Inflammatory macrophage treated with lipopolysaccharide for 4 hours (primary cell): ENCODE results near the gene ATP9B.

Source experiments
- DNase-seq: peaks from one replicate; pipeline ENCODE4 v3.0.0-alpha.2; 2020

The ATP9B gene

GRCh38 chr18:79400591-79401381, 331.6 kb downstream of the ATP9B start:
- no peak for DNase-seq

GRCh38 chr18:79401494-79402208, 332.5 kb downstream of the ATP9B start:
- no peak for DNase-seq

GRCh38 chr18:79402209-79402576, 333.0 kb downstream of the ATP9B start:
- no peak for DNase-seq

- DNase-seq, result peak; percentile 30
These were observed 334.0 kb downstream of the ATP9B start for GRCh38 chr18:79402977-79403722.

DNA sequence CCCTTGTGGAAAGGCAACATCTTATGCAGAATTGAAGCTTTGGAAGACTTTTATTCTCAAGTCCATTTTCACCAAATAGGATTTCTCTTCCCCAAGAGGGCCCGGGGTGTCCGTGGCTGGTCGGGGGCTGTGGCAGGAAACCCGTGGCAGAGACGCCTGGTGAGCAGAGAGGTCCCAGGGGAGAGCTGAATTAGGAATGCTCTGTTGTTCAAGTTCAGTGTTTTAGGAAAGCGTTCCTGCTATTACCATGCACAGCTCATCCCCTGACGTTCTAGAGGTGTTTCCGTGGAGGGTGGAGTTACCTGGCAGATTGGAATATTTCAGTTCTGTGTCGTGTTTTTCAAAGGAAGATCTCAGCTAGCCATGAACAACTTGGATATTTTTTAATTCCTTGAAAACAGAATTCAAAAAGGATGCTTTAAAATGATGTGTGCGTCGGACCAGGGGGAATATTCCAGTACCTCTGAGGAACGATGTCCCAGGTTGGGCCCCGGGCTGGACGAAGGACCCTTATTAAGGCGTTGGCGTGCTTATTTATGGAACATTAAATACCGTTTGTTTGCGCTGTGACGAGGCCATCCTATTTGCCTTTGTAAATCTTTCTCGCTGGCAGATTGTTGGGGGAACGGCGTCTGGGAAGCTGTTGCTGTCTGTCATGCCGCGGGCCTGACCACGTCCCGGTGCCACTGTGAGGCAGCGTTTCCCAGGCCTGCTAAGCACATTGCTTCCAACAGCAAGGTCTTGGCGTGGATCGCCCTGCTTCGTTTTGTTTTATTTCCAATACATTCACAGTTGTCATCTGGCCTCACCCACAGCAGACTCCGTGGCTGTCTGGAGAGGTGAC, 334.8 kb downstream of the ATP9B start:
- no peak for DNase-seq

DNA sequence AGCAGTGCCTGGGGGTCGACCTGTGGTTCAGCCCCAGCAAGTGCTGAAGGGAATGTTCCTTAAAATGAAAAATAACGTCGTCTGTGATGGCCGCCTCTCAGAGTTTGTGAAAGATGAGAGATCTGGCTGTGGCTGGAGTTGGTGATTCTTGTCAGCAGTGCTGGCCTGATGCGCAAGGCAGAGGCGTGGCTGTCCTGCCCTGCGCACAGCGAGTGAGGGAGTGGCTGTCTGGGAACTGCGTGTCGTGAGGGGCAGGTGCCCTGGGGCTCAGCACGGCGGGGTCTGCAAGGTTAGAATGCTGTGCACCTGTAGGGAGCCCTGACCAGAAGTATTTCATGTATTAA, 335.3 kb downstream of the ATP9B start:
- no peak for DNase-seq

DNA sequence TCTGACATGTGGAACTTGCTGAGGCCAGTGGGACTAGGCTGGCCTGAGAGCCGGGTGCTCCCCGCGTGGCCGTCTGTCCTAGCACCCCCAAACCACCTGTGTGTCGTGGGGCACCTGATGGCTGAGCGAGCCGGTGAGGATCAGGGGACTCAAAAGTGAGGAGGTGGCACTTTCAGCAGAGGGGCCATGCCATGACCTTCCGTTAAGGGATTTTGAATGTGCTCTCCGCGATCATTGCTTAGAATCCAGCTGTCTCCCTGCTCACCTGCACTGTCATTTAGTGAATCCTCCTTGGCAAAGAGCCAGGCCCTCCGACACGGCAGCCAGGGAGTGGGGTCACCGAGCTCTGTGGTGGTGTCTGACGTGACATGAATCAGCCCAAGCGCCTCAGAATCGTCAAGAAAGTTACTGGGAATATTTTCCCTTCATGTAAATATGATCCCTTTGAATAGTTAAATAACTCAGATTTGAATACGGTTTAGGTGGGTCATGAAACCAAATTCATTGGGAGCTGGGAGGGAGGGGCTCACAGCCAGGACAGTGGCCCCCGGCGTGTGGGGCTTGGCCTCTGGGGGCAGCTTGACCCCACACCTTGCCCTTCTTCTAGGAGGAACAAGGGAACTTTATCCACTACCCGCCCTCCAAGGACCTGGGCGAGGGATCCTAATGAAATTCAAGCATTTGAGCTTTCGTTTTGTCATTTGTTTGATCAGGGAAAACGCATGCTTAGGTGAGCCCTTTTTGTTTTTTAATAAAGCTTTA, 336.0 kb downstream of the ATP9B start:
- DNase-seq, result no peak

GRCh38 chr18:79405781-79406575, 336.8 kb downstream of the ATP9B start:
- DNase-seq, result peak; percentile 77

DNA sequence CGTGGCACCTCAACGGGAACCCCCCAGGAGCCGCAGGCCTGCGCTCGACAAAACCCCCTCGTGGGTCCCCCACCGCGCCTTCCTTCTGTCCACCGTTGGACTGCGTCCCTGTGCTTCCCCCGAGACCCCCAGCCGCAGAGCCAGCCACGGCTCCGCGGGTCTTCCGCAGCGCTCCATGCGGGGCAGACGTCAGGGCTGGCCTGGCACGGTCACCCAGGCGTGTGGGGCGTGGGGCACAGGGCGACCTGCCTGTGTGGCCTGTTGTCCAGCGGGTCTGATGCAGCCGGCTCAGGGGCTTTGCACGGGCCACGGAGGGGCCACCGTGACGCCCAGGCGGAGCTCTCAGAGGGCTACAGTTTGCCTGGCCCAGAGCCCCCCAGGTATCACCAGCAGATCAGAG, 337.5 kb downstream of the ATP9B start:
- DNase-seq, result no peak

DNA sequence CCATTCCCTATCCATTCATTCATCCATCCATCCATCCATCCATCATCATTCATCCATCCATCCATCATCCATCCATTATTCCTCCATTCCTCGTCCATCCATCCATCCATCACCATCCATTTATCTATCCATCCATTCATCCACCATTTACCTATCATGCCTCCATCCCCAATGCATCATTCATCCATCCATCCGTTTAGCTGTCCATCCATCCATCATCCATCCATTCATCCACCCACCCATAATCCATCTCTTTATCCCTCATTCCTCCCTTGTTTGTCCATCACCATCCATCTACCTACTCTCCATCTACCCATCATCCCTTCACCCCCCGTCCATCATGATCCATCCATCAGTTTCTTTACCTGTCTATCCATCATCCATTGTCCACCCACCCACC, 340.1 kb downstream of the ATP9B start:
- no peak for DNase-seq

DNA sequence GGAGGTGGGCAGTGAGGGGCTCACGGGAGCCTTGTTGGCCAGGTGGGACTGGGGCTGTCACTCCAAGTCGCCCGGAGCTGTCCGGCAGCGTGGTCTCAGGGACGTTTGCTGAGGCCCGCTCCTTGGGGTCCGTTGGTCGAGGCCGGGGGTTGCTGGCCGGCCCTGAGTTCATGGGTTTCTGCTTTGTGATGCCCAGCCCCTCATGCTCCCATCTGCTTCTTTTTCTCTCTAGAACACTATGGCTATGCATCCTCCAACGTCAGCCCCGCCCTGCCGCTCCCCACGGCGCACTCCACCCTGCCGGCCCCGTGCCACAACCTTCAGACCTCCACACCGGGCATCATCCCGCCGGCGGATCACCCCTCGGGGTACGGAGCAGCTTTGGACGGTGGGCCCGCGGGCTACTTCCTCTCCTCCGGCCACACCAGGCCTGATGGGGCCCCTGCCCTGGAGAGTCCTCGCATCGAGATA, 341.0 kb downstream of the ATP9B start:
- no peak for DNase-seq

DNA sequence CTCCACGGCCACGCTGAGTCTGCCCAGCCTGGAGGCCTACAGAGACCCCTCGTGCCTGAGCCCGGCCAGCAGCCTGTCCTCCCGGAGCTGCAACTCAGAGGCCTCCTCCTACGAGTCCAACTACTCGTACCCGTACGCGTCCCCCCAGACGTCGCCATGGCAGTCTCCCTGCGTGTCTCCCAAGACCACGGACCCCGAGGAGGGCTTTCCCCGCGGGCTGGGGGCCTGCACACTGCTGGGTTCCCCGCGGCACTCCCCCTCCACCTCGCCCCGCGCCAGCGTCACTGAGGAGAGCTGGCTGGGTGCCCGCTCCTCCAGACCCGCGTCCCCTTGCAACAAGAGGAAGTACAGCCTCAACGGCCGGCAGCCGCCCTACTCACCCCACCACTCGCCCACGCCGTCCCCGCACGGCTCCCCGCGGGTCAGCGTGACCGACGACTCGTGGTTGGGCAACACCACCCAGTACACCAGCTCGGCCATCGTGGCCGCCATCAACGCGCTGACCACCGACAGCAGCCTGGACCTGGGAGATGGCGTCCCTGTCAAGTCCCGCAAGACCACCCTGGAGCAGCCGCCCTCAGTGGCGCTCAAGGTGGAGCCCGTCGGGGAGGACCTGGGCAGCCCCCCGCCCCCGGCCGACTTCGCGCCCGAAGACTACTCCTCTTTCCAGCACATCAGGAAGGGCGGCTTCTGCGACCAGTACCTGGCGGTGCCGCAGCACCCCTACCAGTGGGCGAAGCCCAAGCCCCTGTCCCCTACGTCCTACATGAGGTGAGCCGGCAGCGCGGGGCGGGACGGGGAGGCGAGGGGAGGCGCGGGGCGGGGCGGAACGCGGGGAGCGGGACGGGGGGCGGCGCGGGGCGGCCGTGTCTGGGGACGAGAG, 341.8 kb downstream of the ATP9B start:
- DNase-seq, result no peak

DNA sequence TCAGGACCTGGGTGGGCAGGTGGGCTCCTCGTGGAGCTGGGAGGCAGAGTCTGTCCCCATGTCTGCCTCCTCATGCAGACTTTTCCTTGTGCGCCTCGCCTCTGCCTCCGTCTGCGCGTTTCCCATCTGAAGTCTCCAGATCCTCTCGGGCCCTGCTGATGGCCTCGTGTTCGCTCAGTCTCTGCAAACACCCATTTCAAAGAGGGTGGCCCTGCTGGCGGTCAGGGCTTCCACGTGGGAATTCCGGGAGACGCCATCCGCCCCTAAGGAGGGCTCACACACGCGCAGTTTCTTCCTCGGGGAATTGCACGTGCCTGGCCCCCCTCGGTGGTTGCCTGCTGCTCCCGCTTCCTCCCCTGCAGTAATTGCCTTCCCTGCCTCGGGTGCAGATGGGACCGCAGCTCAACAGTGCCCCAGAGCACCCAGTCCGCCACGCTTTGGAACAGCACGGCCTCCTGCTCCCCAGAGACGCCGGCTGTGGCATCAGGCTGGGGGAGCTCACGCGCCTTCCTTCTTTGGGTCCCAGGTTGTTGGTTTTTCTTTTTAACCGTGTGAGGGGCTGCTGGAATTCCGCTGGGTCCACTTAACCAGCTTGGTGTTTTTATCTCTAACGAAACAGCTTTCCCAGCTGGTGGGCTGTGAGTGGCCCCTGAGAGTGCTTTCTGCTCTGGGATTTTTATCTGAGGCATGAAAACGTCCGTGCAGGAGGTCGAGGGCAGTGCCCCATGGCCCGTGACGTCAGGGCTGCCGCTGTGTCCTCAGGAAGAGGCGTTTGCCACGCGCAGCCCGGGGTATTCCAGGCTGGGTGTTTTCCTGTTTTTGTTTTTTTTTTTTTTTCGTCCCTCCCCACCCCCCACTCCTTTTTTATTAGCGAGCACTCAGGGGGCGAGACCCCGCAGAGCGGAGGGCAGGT, 342.7 kb downstream of the ATP9B start:
- DNase-seq, result no peak

DNA sequence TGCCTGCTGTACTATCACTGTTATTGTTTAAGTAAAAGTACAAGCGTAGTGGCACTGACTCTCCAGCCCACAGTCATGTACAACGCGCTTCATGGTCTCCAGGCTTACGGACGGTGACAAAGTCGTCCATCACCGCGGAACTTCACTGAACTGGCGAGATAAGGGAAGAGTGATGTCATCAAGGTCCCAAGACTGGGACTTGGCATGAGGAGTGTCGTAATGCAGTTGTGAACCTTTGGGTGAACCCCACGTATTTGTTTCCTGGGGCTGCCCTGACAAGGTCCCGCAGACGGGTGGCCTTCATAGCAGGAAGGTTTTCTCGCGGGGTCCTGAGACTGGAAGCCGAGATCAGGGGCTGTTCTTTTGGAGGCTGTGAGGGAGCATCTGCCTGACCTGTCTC, 343.8 kb downstream of the ATP9B start:
- no peak for DNase-seq

GRCh38 chr18:79413426-79413825, 344.2 kb downstream of the ATP9B start:
- DNase-seq, result no peak

- DNase-seq, result no peak
These were observed 344.7 kb downstream of the ATP9B start for GRCh38 chr18:79413901-79414300.

GRCh38 chr18:79416022-79416676, 347.0 kb downstream of the ATP9B start:
- DNase-seq, result no peak

DNA sequence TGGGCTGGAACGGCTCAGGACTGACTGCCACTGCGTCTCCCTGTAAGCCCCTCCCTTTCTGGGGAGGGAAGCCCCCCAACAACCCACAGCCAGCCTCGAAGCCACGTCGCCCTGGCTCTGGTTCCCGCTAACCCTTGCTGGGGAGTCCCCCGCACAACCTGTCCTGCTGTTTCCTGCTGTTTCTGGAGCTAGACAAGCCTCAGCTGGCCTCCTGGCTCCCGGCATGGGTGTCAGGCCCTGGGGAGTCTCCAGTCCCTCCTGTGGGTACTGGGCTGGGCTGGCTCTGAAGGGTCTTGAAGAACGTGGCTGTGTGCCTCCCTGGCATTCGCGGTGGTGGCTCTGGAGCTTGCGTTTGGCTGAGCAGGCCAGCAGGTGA, 347.5 kb downstream of the ATP9B start:
- no peak for DNase-seq

DNA sequence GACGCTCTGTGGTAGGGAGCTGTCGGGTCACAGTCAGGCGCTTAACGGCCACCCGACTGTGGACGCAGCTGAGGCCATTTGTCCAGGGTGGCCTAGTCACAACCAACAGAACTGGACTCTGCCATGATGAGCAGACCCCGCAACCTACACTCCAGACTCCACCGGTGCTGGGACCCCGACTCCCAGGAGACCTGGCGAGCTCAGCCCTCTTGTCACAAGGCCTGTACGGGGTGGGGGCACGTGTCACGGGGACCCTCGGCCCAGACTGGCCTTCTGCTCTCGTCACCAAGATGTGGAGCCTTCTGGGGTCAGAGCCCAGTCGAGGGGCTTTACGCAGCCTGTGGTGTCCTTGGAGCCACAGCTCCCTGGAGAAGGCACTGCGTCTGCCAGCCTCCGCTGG, 349.0 kb downstream of the ATP9B start:
- no peak for DNase-seq
